ENCODE data around the gene SCPEP1.

SCPEP1 gene

GRCh38 chr17:56977673-56978395 lies at the start of gene SCPEP1:
Gene SCPEP1 (plus strand): TSS chr17:56978131. CDS start chr17:56978160, 29 bp downstream.
- peak; percentile 97 for DNase-seq (ENCODE audit: low spot score)
- no peak for TF ChIP-seq CTCF (IDR thresholded peaks at IDR 0.05; ENCODE audit: borderline replicate concordance, control extremely low read depth, extremely low read depth, insufficient read depth, missing control alignments)
- in situ Hi-C loops (cut with MboI; ENCODE audit: low sequenced_read_pairs, unreplicated experiment), result no loop called here

- no peak for TF ChIP-seq CTCF (IDR thresholded peaks at IDR 0.05; ENCODE audit: borderline replicate concordance, control extremely low read depth, extremely low read depth, insufficient read depth, missing control alignments)
- in situ Hi-C loops (cut with MboI; ENCODE audit: low sequenced_read_pairs, unreplicated experiment), result no loop called here
- no peak for DNase-seq (ENCODE audit: low spot score)
Observed at GRCh38 chr17:56928586-56928985, 49.3 kb upstream of the SCPEP1 start.

- DNase-seq (ENCODE audit: low spot score), result no peak
- in situ Hi-C loops (cut with MboI; ENCODE audit: low sequenced_read_pairs, unreplicated experiment), result no loop called here
- TF ChIP-seq CTCF (IDR thresholded peaks at IDR 0.05; ENCODE audit: borderline replicate concordance, control extremely low read depth, extremely low read depth, insufficient read depth, missing control alignments), result no peak
Observed at GRCh38 chr17:56929362-56929969, 48.5 kb upstream of the SCPEP1 start.

- TF ChIP-seq CTCF (IDR thresholded peaks at IDR 0.05; ENCODE audit: borderline replicate concordance, control extremely low read depth, extremely low read depth, insufficient read depth, missing control alignments), result no peak
- in situ Hi-C loops (cut with MboI; ENCODE audit: low sequenced_read_pairs, unreplicated experiment), result loop anchor here (10.0 kb wide), 1 partner anchor 116 kb away; no protein-coding TSS in a partner anchor
- DNase-seq (ENCODE audit: low spot score), result no peak
Observed at GRCh38 chr17:56930739-56931337, 47.1 kb upstream of the SCPEP1 start.

GRCh38 chr17:56933151-56933745 lies 44.7 kb upstream of the SCPEP1 start:
- no peak for TF ChIP-seq CTCF (IDR thresholded peaks at IDR 0.05; ENCODE audit: borderline replicate concordance, control extremely low read depth, extremely low read depth, insufficient read depth, missing control alignments)
- in situ Hi-C loops (cut with MboI; ENCODE audit: low sequenced_read_pairs, unreplicated experiment), result loop anchor here (10.0 kb wide), 1 partner anchor 118 kb away; no protein-coding TSS in a partner anchor
- DNase-seq (ENCODE audit: low spot score), result no peak

GRCh38 chr17:56933868-56934267 lies 44.1 kb upstream of the SCPEP1 start:
- TF ChIP-seq CTCF (IDR thresholded peaks at IDR 0.05; ENCODE audit: borderline replicate concordance, control extremely low read depth, extremely low read depth, insufficient read depth, missing control alignments), result no peak
- in situ Hi-C loops (cut with MboI; ENCODE audit: low sequenced_read_pairs, unreplicated experiment), result loop anchor here (10.0 kb wide), 1 partner anchor 119 kb away; no protein-coding TSS in a partner anchor
- DNase-seq (ENCODE audit: low spot score), result no peak

All from GM13976 (cell line).